H1 (cell line): ENCODE results near the gene RETREG1. TPM values are rescaled to one million over a fixed set of nuclear protein-coding genes. Genes with fewer than 3 reads are reported as not detected.

Experiments used
- CTCF ChIA-PET: fragments of 300-600 bp; sonication (Branson Sonifier 250); formaldehyde crosslinking; loops from one replicate; lab custom pipeline; 2021; ENCODE audit not compliant: partially characterized antibody; lab: Charles Lee
- POLR2A ChIA-PET: fragments of 300-600 bp; sonication (Branson Sonifier 250); formaldehyde crosslinking; loops from one replicate; lab custom pipeline; 2021; ENCODE audit warnings: inconsistent platforms; ENCODE audit not compliant: partially characterized antibody; lab: Charles Lee
- DNase-seq, 2 experiments: peaks; one replicate each; pipeline versions ENCODE4 v3.0.0 to v3.0.0-alpha.2; 2010 to 2022; ENCODE audit warnings: low spot score in 2 of 2, low read depth in 1 of 2, mixed read lengths in 1 of 2
- FAIRE-seq: peaks from 2 replicates; lab custom pipeline; 2011; peaks lifted over from hg19 to GRCh38; lab: Jason Lieb, UNC
- H2AFZ ChIP-seq: 2 replicates; pipeline ENCODE4 v1.8.1; 2012; ENCODE audit warnings: low read length, inconsistent platforms
- H2AK5ac ChIP-seq: 2 replicates; pipeline ENCODE4 v1.6.1; 2013; ENCODE audit warnings: low read depth, low read length
- H2BK120ac ChIP-seq: replicated peaks from 2 replicates; pipeline ENCODE3; 2013; ENCODE audit warnings: low read depth, low read length, inconsistent platforms
- H2BK12ac ChIP-seq: 2 replicates; pipeline ENCODE4 v1.6.1; 2013; ENCODE audit warnings: low read depth, low read length
- H2BK15ac ChIP-seq: 2 replicates; pipeline ENCODE4 v1.6.1; 2013; ENCODE audit warnings: low read length
- H2BK20ac ChIP-seq: 2 replicates; pipeline ENCODE4 v1.6.1; 2013; ENCODE audit warnings: low read length
- H2BK5ac ChIP-seq: 2 replicates; pipeline ENCODE4 v1.6.1; 2013; ENCODE audit warnings: low read depth, low read length
- H3K14ac ChIP-seq: 2 replicates; pipeline ENCODE4 v1.6.1; 2013; ENCODE audit warnings: inconsistent platforms; ENCODE audit not compliant: insufficient read length
- H3K18ac ChIP-seq: 2 replicates; pipeline ENCODE4 v1.6.1; 2013; ENCODE audit warnings: low read length; ENCODE audit errors: extremely low read depth
- H3K23ac ChIP-seq: 2 replicates; pipeline ENCODE4 v1.6.1; 2013; ENCODE audit warnings: inconsistent platforms; ENCODE audit not compliant: insufficient read length
- H3K23me2 ChIP-seq: 2 replicates; pipeline ENCODE4 v1.6.1; 2013; ENCODE audit warnings: low read depth, low read length
- H3K27ac ChIP-seq: 2 replicates; pipeline ENCODE4 v1.6.1; 2011; ENCODE audit warnings: low read depth, low read length, inconsistent platforms
- H3K27me3 ChIP-seq, 4 experiments: replicated peaks in 1 of 4; 1 replicate in 1 of 4; 2 replicates in 3 of 4; pipeline versions ENCODE4 v1.6.1 to v1.8.1; 2011 to 2013; ENCODE audit warnings: low read length in 3 of 4, mild to moderate bottlenecking in 3 of 4, inconsistent platforms in 2 of 4, mixed read lengths in 2 of 4, moderate library complexity in 1 of 4; ENCODE audit not compliant: control insufficient read depth in 3 of 4, insufficient read depth in 3 of 4; ENCODE audit errors: extremely low read depth in 1 of 4
- H3K36me3 ChIP-seq, 4 experiments: 2 replicates each; pipeline versions ENCODE4 v1.6.1 to v1.8.1; 2011 to 2013; ENCODE audit warnings: mild to moderate bottlenecking in 4 of 4, low read length in 3 of 4, moderate library complexity in 2 of 4, control low read depth in 1 of 4, inconsistent platforms in 1 of 4; ENCODE audit not compliant: insufficient read depth in 4 of 4, control insufficient read depth in 2 of 4
- H3K4ac ChIP-seq: replicated peaks from 2 replicates; pipeline ENCODE3; 2013; ENCODE audit warnings: low read length, low read depth, mixed read lengths, inconsistent platforms; ENCODE audit not compliant: insufficient read length
- H3K4me1 ChIP-seq, 4 experiments: replicated peaks in 1 of 4; 1 replicate in 1 of 4; 2 replicates in 3 of 4; pipeline versions ENCODE4 v1.6.1 to v1.8.1; 2011 to 2013; ENCODE audit warnings: low read length in 3 of 4, inconsistent platforms in 2 of 4, mixed read lengths in 1 of 4; ENCODE audit not compliant: insufficient read depth in 4 of 4, control insufficient read depth in 3 of 4
- H3K4me2 ChIP-seq, 2 experiments: 2 replicates each; pipeline versions ENCODE4 v1.6.1 to v1.8.1; 2011 to 2013; ENCODE audit warnings: low read depth in 2 of 2, low read length in 2 of 2, control low read depth in 1 of 2, inconsistent platforms in 1 of 2, mild to moderate bottlenecking in 1 of 2; ENCODE audit not compliant: insufficient read depth in 1 of 2
- H3K4me3 ChIP-seq, 4 experiments: fragments of 200-600, 300-600 bp in 1 of 4; sonication (generic), shearing (Covaris generic), sonication (Bioruptor Twin) in 1 of 4; 2 replicates each; pipeline versions ENCODE4 v1.5.1 to v1.8.1; 2011 to 2016; ENCODE audit warnings: low read length in 4 of 4, low read depth in 3 of 4, control low read depth in 2 of 4, inconsistent platforms in 2 of 4, mild to moderate bottlenecking in 2 of 4, mixed read lengths in 1 of 4, moderate library complexity in 1 of 4; ENCODE audit not compliant: insufficient read depth in 2 of 4; ENCODE audit errors: extremely low read depth in 1 of 4
- H3K56ac ChIP-seq: replicated peaks from 2 replicates; pipeline ENCODE3; 2013; ENCODE audit warnings: low read depth, mild to moderate bottlenecking, mixed read lengths, low read length, inconsistent platforms; ENCODE audit not compliant: insufficient read length
- H3K79me1 ChIP-seq: 2 replicates; pipeline ENCODE4 v1.6.1; 2013; ENCODE audit warnings: low read depth, low read length, control low read depth
- H3K79me2 ChIP-seq, 2 experiments: 2 replicates each; pipeline versions ENCODE4 v1.6.1 to v1.8.1; 2012 to 2013; ENCODE audit warnings: low read length in 2 of 2, mild to moderate bottlenecking in 2 of 2, inconsistent platforms in 1 of 2; ENCODE audit not compliant: insufficient read depth in 2 of 2, control insufficient read depth in 1 of 2
- H3K9ac ChIP-seq, 4 experiments: replicated peaks in 1 of 4; 1 replicate in 1 of 4; 2 replicates in 3 of 4; pipeline versions ENCODE4 v1.6.1 to v1.8.1; 2011 to 2013; ENCODE audit warnings: low read depth in 3 of 4, low read length in 3 of 4, control low read depth in 2 of 4, mild to moderate bottlenecking in 2 of 4, moderate library complexity in 2 of 4, inconsistent platforms in 1 of 4; ENCODE audit errors: extremely low read depth in 1 of 4
- H3K9me3 ChIP-seq, 2 experiments: 2 replicates each; pipeline versions ENCODE4 v1.6.1 to v1.8.1; 2012 to 2013; ENCODE audit warnings: mild to moderate bottlenecking in 2 of 2, moderate library complexity in 2 of 2, control low read depth in 1 of 2, inconsistent platforms in 1 of 2, low read depth in 1 of 2, low read length in 1 of 2, mixed read lengths in 1 of 2; ENCODE audit not compliant: insufficient read depth in 2 of 2
- H4K20me1 ChIP-seq, 2 experiments: replicated peaks in 1 of 2; 2 replicates each; pipeline versions ENCODE3 to v1.8.1; 2011 to 2013; ENCODE audit warnings: inconsistent platforms in 2 of 2, low read length in 2 of 2, mild to moderate bottlenecking in 1 of 2; ENCODE audit not compliant: insufficient read depth in 2 of 2, control insufficient read depth in 1 of 2
- H4K5ac ChIP-seq: 2 replicates; pipeline ENCODE4 v1.6.1; 2013; ENCODE audit warnings: low read length, low read depth, mixed read lengths, inconsistent platforms; ENCODE audit not compliant: insufficient read length
- H4K8ac ChIP-seq: 2 replicates; pipeline ENCODE4 v1.8.0; 2013; ENCODE audit warnings: mild to moderate bottlenecking, moderate library complexity, low read length, inconsistent platforms; ENCODE audit not compliant: insufficient read depth; ENCODE audit errors: extremely low read depth
- H4K91ac ChIP-seq: replicated peaks from 2 replicates; pipeline ENCODE3; 2013; ENCODE audit warnings: low read length, mixed read lengths, inconsistent platforms; ENCODE audit not compliant: insufficient read length
- CBX5 ChIP-seq: fragments of 300-800, 300-1000 bp; sonication (generic); IDR thresholded peaks from 2 replicates; pipeline ENCODE4 v1.7.1; 2016; ENCODE audit warnings: antibody characterized with exemption, low read length, low read depth
- CBX8 ChIP-seq: fragments of 300-800, 300-1000 bp; sonication (generic); IDR thresholded peaks from 2 replicates; pipeline ENCODE4 v1.7.1; 2016; ENCODE audit warnings: low read depth, low read length, borderline replicate concordance
- CHD2 ChIP-seq: IDR thresholded peaks from 2 replicates; pipeline ENCODE4 v1.6.1; 2012; ENCODE audit warnings: low read length, improper control_type of control experiment
- EP300 ChIP-seq, 2 experiments: IDR thresholded peaks; 1 replicate in 1 of 2; 2 replicates in 1 of 2; pipeline ENCODE4 v1.6.1; 2011 to 2012; ENCODE audit warnings: low read depth in 2 of 2, low read length in 2 of 2, mild to moderate bottlenecking in 2 of 2, borderline replicate concordance in 1 of 2, inconsistent platforms in 1 of 2, moderate library complexity in 1 of 2
- FOSL1 ChIP-seq: IDR thresholded peaks from 2 replicates; pipeline ENCODE4 v1.6.1; 2011; ENCODE audit warnings: mild to moderate bottlenecking, low read depth, low read length, moderate library complexity; ENCODE audit not compliant: insufficient read depth
- GTF2F1 ChIP-seq: IDR thresholded peaks from 2 replicates; pipeline ENCODE4 v1.6.1; 2012; ENCODE audit warnings: low read depth, low read length, improper control_type of control experiment, borderline replicate concordance
- KDM4A ChIP-seq: IDR thresholded peaks from one replicate; pipeline ENCODE4 v1.7.1; 2012; ENCODE audit warnings: low read depth, mild to moderate bottlenecking, moderate library complexity, low read length, inconsistent platforms; ENCODE audit not compliant: severe bottlenecking
- MAFK ChIP-seq: IDR thresholded peaks from 2 replicates; pipeline ENCODE4 v1.6.1; 2012; ENCODE audit warnings: low read depth, mild to moderate bottlenecking, improper control_type of control experiment, low read length
- SRF ChIP-seq: IDR thresholded peaks from 2 replicates; pipeline ENCODE4 v1.6.1; 2011; ENCODE audit warnings: mild to moderate bottlenecking, low read depth, low read length, moderate library complexity
- YY1 ChIP-seq: IDR thresholded peaks from 2 replicates; pipeline ENCODE4 v1.6.1; 2011; ENCODE audit warnings: low read depth, mild to moderate bottlenecking, low read length
- WGBS, 2 experiments: shearing (Covaris generic) in 1 of 2; methylation state at CpG; one replicate each; pipeline versions ENCODE4 v1.1.6 to v1.1.7; 2013 to 2015; ENCODE audit warnings: low lambda C conversion rate in 2 of 2, mixed read lengths in 2 of 2, inconsistent platforms in 1 of 2, low coverage in 1 of 2, missing lambda C conversion rate in 1 of 2; ENCODE audit not compliant: insufficient replicate concordance in 2 of 2, insufficient coverage in 1 of 2, insufficient read length in 1 of 2; ENCODE audit errors: extremely low coverage in 1 of 2, missing lambda C conversion rate in 1 of 2; 5-methylcytosine and 5-hydroxymethylcytosine counted together
- polyA plus RNA-seq, 7 experiments: library from polyadenylated mRNA; depleted of rRNA in 3 of 7; stranded (reverse) in 5 of 7; unstranded in 2 of 7; fragments of >200 nt in 5 of 7; fragments of 200-250 nt in 2 of 7; gene quantifications; 1 replicate in 5 of 7; 2 replicates in 1 of 7; 4 replicates in 1 of 7; pipeline versions ENCODE4 v1.2.1 to v1.2.3, GENCODE V29; 2011 to 2013; ENCODE audit warnings: missing spikeins in 2 of 7, mixed read lengths in 2 of 7
- total RNA-seq: library from RNA; stranded (reverse); fragmentation: NEBNext Ultra II Directional; extraction: Animal tissue kit (Norgen Biotek cat#: 25700); gene quantifications from 2 replicates; pipeline ENCODE4 v1.2.1, GENCODE V29; 2021
- TF ChIP-seq, protein P1 (sequence below), 3 experiments: IDR thresholded peaks; 1 replicate in 2 of 3; 2 replicates in 1 of 3; pipeline versions ENCODE4 v1.5.1 to v1.6.1; 2011; ENCODE audit warnings: low read length in 3 of 3, mild to moderate bottlenecking in 3 of 3, inconsistent platforms in 2 of 3, low read depth in 1 of 3, moderate library complexity in 1 of 3; ENCODE audit not compliant: insufficient read depth in 1 of 3; ENCODE audit errors: control extremely low read depth in 1 of 3

Gene RETREG1
- total and polyA plus RNA-seq, 2 of the 8 experiments (the other 6 are each of a cell fraction or from before 2014, with no cell fraction given): 0.62 to 1.9 TPM

DNA sequence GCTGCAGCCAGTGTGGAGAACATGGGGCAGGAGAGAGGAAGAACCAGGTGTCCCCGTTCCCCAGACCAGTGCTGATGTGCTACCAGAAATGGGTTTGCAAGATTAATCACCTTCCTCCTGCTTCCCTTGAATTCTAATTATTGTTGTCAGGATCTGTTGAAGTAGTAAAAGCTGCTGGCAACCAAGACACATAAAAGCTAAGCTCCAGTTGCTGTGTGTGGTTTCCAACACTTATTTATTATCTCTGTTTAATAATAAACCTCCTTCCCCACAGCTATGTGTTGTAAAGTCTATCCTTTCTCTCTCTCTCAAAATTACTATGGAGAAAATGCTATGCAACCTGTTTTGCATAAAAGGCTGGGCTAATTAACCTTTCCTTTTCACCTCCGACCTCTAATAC, 2.3 kb upstream of the RETREG1 start:
- H3K27me3 ChIP-seq: peaks cover 7 to 37% (median 27%) of the 10 kb centered on the region in 4 experiments
- H2BK15ac ChIP-seq: no peak overlapping the region
- CTCF ChIA-PET: interaction anchor here (1.0 kb wide), 2 partner anchors 33 to 66 kb away, joined by 3 to 4 read pairs; no protein-coding TSS in a partner anchor
- no peak for TF ChIP-seq MAFK
- TF ChIP-seq FOSL1: no peak
- no peak for TF ChIP-seq YY1
- TF ChIP-seq, protein P1, sequence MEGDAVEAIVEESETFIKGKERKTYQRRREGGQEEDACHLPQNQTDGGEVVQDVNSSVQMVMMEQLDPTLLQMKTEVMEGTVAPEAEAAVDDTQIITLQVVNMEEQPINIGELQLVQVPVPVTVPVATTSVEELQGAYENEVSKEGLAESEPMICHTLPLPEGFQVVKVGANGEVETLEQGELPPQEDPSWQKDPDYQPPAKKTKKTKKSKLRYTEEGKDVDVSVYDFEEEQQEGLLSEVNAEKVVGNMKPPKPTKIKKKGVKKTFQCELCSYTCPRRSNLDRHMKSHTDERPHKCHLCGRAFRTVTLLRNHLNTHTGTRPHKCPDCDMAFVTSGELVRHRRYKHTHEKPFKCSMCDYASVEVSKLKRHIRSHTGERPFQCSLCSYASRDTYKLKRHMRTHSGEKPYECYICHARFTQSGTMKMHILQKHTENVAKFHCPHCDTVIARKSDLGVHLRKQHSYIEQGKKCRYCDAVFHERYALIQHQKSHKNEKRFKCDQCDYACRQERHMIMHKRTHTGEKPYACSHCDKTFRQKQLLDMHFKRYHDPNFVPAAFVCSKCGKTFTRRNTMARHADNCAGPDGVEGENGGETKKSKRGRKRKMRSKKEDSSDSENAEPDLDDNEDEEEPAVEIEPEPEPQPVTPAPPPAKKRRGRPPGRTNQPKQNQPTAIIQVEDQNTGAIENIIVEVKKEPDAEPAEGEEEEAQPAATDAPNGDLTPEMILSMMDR (IDR thresholded peaks at IDR 0.05; ENCODE audit: control extremely low read depth in 1 of 3, insufficient read depth in 1 of 3, low read depth in 1 of 3, low read length in 3 of 3): no peak
- no peak for TF ChIP-seq EP300 (IDR thresholded peaks at IDR 0.05; ENCODE audit: borderline replicate concordance in 1 of 2, low read depth in 2 of 2, low read length in 2 of 2)
- no peak for TF ChIP-seq CBX8
- TF ChIP-seq CBX5: no peak
- no peak for TF ChIP-seq SRF
- TF ChIP-seq CHD2: no peak
- no peak for TF ChIP-seq KDM4A
- no peak for TF ChIP-seq GTF2F1

More for the DNA sequence above, 2.3 kb upstream of the RETREG1 start:
- Histone ChIP-seq H2BK120ac (no peak overlapping the region), H3K27ac (no peak overlapping the region), H4K20me1 (no peaks in the 10 kb centered on the region), H3K18ac (no peak overlapping the region), H2BK20ac (no peak overlapping the region), H3K4ac (no peak overlapping the region), H3K79me2 (no peaks in the 10 kb centered on the region), H3K79me1 (no peaks in the 10 kb centered on the region), H4K8ac (no peak overlapping the region), H3K4me3 (no peak overlapping the region), H2BK5ac (no peak overlapping the region), H3K4me2 (no peak overlapping the region), H2BK12ac (no peak overlapping the region), H2AK5ac (no peak overlapping the region), H3K4me1 (peaks cover 4 to 15% (median 8%) of the 10 kb centered on the region in 4 experiments), H3K9me3 (no peaks in the 10 kb centered on the region), H3K23ac (no peak overlapping the region), H3K56ac (no peak overlapping the region), H3K9ac (no peak overlapping the region), H4K5ac (no peak overlapping the region), H3K36me3 (no peaks in the 10 kb centered on the region), H4K91ac (no peak overlapping the region), H2AFZ (no peak overlapping the region), H3K14ac (no peak overlapping the region), H3K23me2 (peaks cover 17% of the 10 kb centered on the region)
- POLR2A ChIA-PET: interaction anchor here (0.7 kb wide), 1 partner anchor 314 kb away, joined by 3 read pairs; no protein-coding TSS in a partner anchor
- 91% methylated on average over 2 of the region's 2 CpGs; no CpG with 5 or more reads in 1 of the 2 experiments for WGBS, 2 experiments
- FAIRE-seq (no peak), DNase-seq (no peak)
